CD4-positive, CD25-positive, alpha-beta regulatory T cell (primary cell): Measurements from ENCODE around the gene DIPK1B. TPM values are rescaled to one million over a fixed set of nuclear protein-coding genes. Genes with fewer than 3 reads are reported as not detected.

Experiments used
- ATAC-seq, 2 donors: fragments of 150-1000 bp; cut with Tn5 transposase; one replicate each; pipeline ENCODE4 v1.10.0; 2021; ENCODE audit warnings: low read depth in 2 of 2, moderate number of reproducible peaks in 2 of 2, moderate library complexity in 1 of 2
- DNase-seq, 3 donors: peaks; one replicate each; pipeline versions ENCODE4 v3.0.0 to v3.0.0-alpha.2; 2012 to 2022; ENCODE audit warnings: mixed read lengths in 1 of 3
- H3K27ac ChIP-seq: one replicate; pipeline ENCODE4 v1.7.0; 2013; ENCODE audit warnings: mild to moderate bottlenecking, low read length; ENCODE audit not compliant: insufficient read depth, poor library complexity, severe bottlenecking
- H3K27me3 ChIP-seq: one replicate; pipeline ENCODE4 v1.7.0; 2013; ENCODE audit warnings: low read length; ENCODE audit not compliant: control insufficient read depth, insufficient read depth
- H3K36me3 ChIP-seq: one replicate; pipeline ENCODE4 v1.7.0; 2013; ENCODE audit warnings: mild to moderate bottlenecking, low read length, moderate library complexity; ENCODE audit not compliant: control insufficient read depth, insufficient read depth
- H3K4me1 ChIP-seq: 2 replicates; pipeline ENCODE4 v1.7.0; 2013; ENCODE audit warnings: mild to moderate bottlenecking, low read length; ENCODE audit not compliant: insufficient read depth, control insufficient read depth, poor library complexity, severe bottlenecking
- H3K4me3 ChIP-seq: one replicate; pipeline ENCODE4 v1.7.0; 2013; ENCODE audit warnings: low read depth, mild to moderate bottlenecking, low read length, moderate library complexity
- H3K9me3 ChIP-seq, 2 experiments: 1 replicate in 1 of 2; 2 replicates in 1 of 2; pipeline ENCODE4 v1.7.0; 2013; ENCODE audit warnings: low read length in 2 of 2, mild to moderate bottlenecking in 1 of 2, moderate library complexity in 1 of 2; ENCODE audit not compliant: control insufficient read depth in 2 of 2
- H3K27ac Mint-ChIP-seq, 3 donors: one replicate each; pipeline ENCODE4 v1.8.0; 2020 to 2022; ENCODE audit warnings: mild to moderate bottlenecking in 3 of 3, mixed read lengths in 3 of 3, moderate library complexity in 2 of 3
- H3K27me3 Mint-ChIP-seq: one replicate; pipeline ENCODE4 v1.8.0; 2022; ENCODE audit warnings: mild to moderate bottlenecking, mixed read lengths
- H3K36me3 Mint-ChIP-seq: one replicate; pipeline ENCODE4 v1.8.0; 2020; ENCODE audit warnings: mixed read lengths
- H3K4me1 Mint-ChIP-seq, 4 donors: one replicate each; pipeline ENCODE4 v1.8.0; 2020 to 2022; ENCODE audit warnings: mixed read lengths in 4 of 4, mild to moderate bottlenecking in 1 of 4
- H3K4me3 Mint-ChIP-seq, 4 donors: one replicate each; pipeline ENCODE4 v1.8.0; 2020 to 2022; ENCODE audit warnings: mild to moderate bottlenecking in 4 of 4, mixed read lengths in 4 of 4, moderate library complexity in 3 of 4
- H3K9me3 Mint-ChIP-seq, 7 donors: one replicate each; pipeline ENCODE4 v1.8.0; 2020 to 2022; ENCODE audit warnings: mixed read lengths in 7 of 7, mild to moderate bottlenecking in 3 of 7, moderate library complexity in 2 of 7
- polyA plus RNA-seq, 4 donors: library from polyadenylated mRNA; unstranded; fragments of 300-500 nt; fragmentation: Illumina TruSeq; gene quantifications; one replicate each; pipeline ENCODE4 v1.2.3, GENCODE V29; 2021
- total RNA-seq: library from RNA; stranded (reverse); gene quantifications from one replicate; pipeline ENCODE4 v1.2.3, GENCODE V29; 2022

DIPK1B gene
- total and polyA plus RNA-seq, 5 donors from 2014 or later = 0.16 to 1.3 TPM; not detected in 3

DNA sequence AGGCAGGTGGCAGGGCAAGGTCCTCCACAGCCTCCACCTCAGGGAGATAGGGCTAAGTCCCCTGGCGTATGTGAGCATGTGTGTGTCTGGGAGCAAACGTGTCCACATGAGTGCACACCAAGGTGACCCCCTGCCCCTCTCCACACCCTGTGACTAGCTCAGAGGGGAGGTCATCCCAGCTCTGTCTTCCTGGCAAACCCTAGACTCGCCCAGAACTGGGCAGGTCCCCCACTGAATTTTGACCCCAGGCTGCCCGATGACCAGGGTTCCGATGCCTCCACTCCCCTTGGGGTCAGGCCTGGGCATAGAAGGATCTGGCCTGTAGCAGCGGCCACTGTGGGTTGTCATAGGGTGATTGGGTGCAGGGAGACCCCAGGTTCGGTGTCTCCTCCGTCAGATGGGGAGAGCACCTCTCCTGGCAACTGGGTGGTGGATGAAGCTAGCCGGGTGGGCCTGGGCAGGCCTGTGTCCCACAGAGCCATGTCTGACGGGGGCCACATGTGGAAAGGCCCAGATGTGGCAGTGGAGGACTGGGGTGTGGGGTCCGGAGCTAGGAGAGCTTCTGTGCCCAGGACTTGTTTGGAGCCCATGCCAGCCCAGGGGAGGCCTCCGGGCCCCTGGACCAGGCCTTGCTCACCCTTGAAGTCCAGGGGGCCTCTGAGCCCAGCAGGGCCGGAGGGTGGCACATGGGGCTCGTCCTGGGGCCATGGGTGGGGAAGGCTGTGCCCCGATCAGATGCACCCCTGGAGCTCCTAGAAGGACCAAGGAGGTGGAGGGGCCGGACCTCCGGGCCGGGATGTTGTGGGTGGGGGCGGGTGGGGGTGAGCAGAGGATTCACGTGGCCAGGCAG, 6.2 kb downstream of the DIPK1B start:
- Histone ChIP-seq H3K9me3 (no peaks in the 10 kb centered on the region), H3K27ac (no peak overlapping the region), H3K4me1 (no peaks in the 10 kb centered on the region), H3K27me3 (no peaks in the 10 kb centered on the region), H3K4me3 (no peak overlapping the region), H3K36me3 (peaks cover 11% of the 10 kb centered on the region)
- peaks cover 0 to 7% (median 1%) of the 10 kb centered on the region in 4 donors for H3K4me1 Mint-ChIP-seq
- DNase-seq (no peak), ATAC-seq (no peak)
- H3K36me3 Mint-ChIP-seq = peaks cover 3% of the 10 kb centered on the region
- peaks cover 6% of the 10 kb centered on the region for H3K27me3 Mint-ChIP-seq
- no peak overlapping the region for H3K4me3 Mint-ChIP-seq
- no peaks in the 10 kb centered on the region for H3K9me3 Mint-ChIP-seq
- H3K27ac Mint-ChIP-seq = no peak overlapping the region

- no peaks in the 10 kb centered on the region for H3K9me3 ChIP-seq
- H3K27ac Mint-ChIP-seq = no peak overlapping the region
- no peaks in the 10 kb centered on the region for H3K9me3 Mint-ChIP-seq
- ATAC-seq (peak in 1 of 2 donors; percentile 13), DNase-seq (no peak)
- no peak overlapping the region for H3K4me3 ChIP-seq
- peaks cover 18% of the 10 kb centered on the region for H3K36me3 ChIP-seq
- H3K4me3 Mint-ChIP-seq = no peak overlapping the region
- H3K27ac ChIP-seq = no peak overlapping the region
- peaks cover 0 to 13% (median 2%) of the 10 kb centered on the region in 4 donors for H3K4me1 Mint-ChIP-seq
- peaks cover 6% of the 10 kb centered on the region for H3K27me3 Mint-ChIP-seq
- no peaks in the 10 kb centered on the region for H3K4me1 ChIP-seq
- H3K36me3 Mint-ChIP-seq = peaks cover 11% of the 10 kb centered on the region
- H3K27me3 ChIP-seq = no peaks in the 10 kb centered on the region
These were observed 7.0 kb downstream of the DIPK1B start for GRCh38 chr9:136719195-136719880.

- Mint-ChIP-seq H3K36me3 (peaks cover 15% of the 10 kb centered on the region), H3K27ac (no peak overlapping the region), H3K27me3 (peaks cover 6% of the 10 kb centered on the region), H3K4me3 (no peak overlapping the region), H3K9me3 (no peaks in the 10 kb centered on the region), H3K4me1 (peaks cover 0 to 19% (median 3%) of the 10 kb centered on the region in 4 donors)
- H3K36me3 ChIP-seq = peaks cover 26% of the 10 kb centered on the region
- H3K4me1 ChIP-seq = peaks cover 2% of the 10 kb centered on the region
- H3K27me3 ChIP-seq = no peaks in the 10 kb centered on the region
- ATAC-seq (no peak), DNase-seq (no peak)
- no peaks in the 10 kb centered on the region for H3K9me3 ChIP-seq
- no peak overlapping the region for H3K27ac ChIP-seq
- H3K4me3 ChIP-seq = no peak overlapping the region
These were observed 8.0 kb downstream of the DIPK1B start for GRCh38 chr9:136720251-136720897.

DNA sequence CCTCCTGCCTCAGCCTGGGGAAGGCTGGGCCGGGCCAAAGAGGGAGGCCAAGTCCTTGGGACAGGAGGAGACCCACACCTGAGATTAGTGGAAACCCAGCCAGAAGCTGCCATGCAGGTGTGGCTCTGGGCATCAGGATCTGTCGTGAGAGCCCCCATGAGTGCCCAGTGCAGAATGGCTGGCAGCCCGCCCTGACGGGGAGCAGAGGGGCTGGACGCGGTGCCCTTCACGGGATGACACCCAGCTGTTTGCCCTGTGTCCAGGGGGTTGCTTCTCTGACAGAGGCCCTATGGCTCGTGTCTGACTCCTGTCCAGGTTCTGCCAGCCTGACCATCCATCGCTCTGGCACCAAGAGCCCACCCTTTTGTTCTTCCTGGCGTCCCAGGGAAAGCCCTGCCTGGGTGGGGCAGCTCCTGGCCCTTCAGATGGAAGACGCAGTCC, 8.5 kb downstream of the DIPK1B start:
- no peaks in the 10 kb centered on the region for H3K27me3 ChIP-seq
- peaks cover 32% of the 10 kb centered on the region for H3K36me3 ChIP-seq
- Mint-ChIP-seq H3K27me3 (peaks cover 2% of the 10 kb centered on the region), H3K9me3 (no peaks in the 10 kb centered on the region), H3K27ac (no peak overlapping the region), H3K36me3 (peaks cover 21% of the 10 kb centered on the region), H3K4me1 (peaks cover 0 to 24% (median 3%) of the 10 kb centered on the region in 4 donors), H3K4me3 (no peak overlapping the region)
- DNase-seq = no peak
- no peak overlapping the region for H3K4me3 ChIP-seq
- H3K9me3 ChIP-seq = no peaks in the 10 kb centered on the region
- no peak overlapping the region for H3K27ac ChIP-seq
- ATAC-seq = no peak
- H3K4me1 ChIP-seq = peaks cover 8% of the 10 kb centered on the region

- H3K4me3 Mint-ChIP-seq = no peak overlapping the region
- no peak overlapping the region for H3K27ac ChIP-seq
- H3K9me3 Mint-ChIP-seq = no peaks in the 10 kb centered on the region
- no peaks in the 10 kb centered on the region for H3K9me3 ChIP-seq
- H3K4me1 ChIP-seq = peaks cover 14% of the 10 kb centered on the region
- no peak overlapping the region for H3K27ac Mint-ChIP-seq
- ATAC-seq (no peak), DNase-seq (no peak)
- H3K27me3 ChIP-seq = no peaks in the 10 kb centered on the region
- no peaks in the 10 kb centered on the region for H3K27me3 Mint-ChIP-seq
- H3K4me1 Mint-ChIP-seq = peaks cover 2 to 30% (median 6%) of the 10 kb centered on the region in 4 donors
- peaks cover 38% of the 10 kb centered on the region for H3K36me3 ChIP-seq
- peaks cover 23% of the 10 kb centered on the region for H3K36me3 Mint-ChIP-seq
- H3K4me3 ChIP-seq = no peak overlapping the region
These were observed 9.1 kb downstream of the DIPK1B start for GRCh38 chr9:136721339-136722092.

DNA sequence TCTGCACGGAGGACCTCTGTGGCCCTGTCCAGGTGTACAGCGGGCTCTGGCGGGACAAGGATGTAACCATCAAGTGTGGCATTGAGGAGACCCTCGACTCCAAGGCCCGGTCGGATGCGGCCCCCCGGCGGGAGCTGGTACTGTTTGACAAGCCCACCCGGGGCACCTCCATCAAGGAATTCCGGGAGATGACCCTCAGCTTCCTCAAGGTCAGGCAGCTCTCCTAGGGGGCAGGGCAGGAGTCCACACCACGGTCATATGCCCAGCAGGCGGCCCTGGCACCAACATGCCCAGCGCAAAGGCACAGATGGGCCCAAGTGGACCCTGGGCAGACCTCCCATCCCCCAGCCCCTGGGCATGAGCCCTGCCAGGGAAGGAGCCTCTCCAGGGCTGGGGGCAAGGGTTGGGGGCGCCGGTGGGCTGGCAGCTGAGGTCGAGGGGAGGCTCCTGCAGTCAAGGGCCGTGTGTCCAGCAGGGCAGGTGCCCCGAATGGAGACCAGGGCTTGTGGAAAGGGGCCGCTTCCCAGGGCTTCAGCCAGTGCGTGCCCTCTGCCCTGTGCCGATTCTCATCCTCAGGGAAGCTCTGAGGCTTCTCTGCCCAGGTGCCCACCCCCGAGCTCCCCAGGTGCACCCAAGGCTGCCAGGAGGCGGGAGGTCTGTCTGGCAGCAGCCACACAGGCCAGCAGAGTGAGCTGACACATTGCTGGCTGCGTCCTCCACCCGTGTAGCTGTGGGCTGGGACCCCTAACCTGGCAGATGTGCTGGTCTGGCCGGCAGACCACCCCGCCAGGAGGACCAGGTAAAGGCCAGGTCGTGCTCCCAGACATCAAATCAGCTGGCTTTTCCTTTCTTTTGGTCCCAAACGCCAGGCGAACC, 10.0 kb downstream of the DIPK1B start:
- Mint-ChIP-seq H3K9me3 (peaks cover 0 to 3% (median 0%) of the 10 kb centered on the region in 7 donors), H3K36me3 (peaks cover 28% of the 10 kb centered on the region), H3K27ac (no peak overlapping the region), H3K4me3 (no peak overlapping the region), H3K27me3 (peaks cover 5% of the 10 kb centered on the region), H3K4me1 (peaks cover 6 to 37% (median 11%) of the 10 kb centered on the region in 4 donors)
- ATAC-seq = no peak
- Histone ChIP-seq H3K9me3 (no peaks in the 10 kb centered on the region), H3K27me3 (no peaks in the 10 kb centered on the region), H3K27ac (no peak overlapping the region), H3K4me3 (no peak overlapping the region), H3K36me3 (peaks cover 38% of the 10 kb centered on the region), H3K4me1 (peaks cover 22% of the 10 kb centered on the region)
- no peak for DNase-seq
